GM12891 (cell line): Measurements from ENCODE around the gene EVA1A.

ENCODE experiments used
- DNase-seq: peaks from one replicate; pipeline ENCODE4 v3.0.0; 2011; ENCODE audit warnings: low spot score; ENCODE audit not compliant: insufficient read length
- FAIRE-seq: peaks from 2 replicates; lab custom pipeline; 2011; peaks lifted over from hg19 to GRCh38; lab: Jason Lieb, UNC
- PAX5 ChIP-seq: IDR thresholded peaks from 2 replicates; pipeline ENCODE4 v1.6.1; 2011; ENCODE audit warnings: low read length, moderate library complexity, mild to moderate bottlenecking; ENCODE audit not compliant: insufficient read depth, severe bottlenecking
- POLR2A ChIP-seq: IDR thresholded peaks from 2 replicates; pipeline ENCODE4 v1.6.1; 2011; ENCODE audit warnings: low read depth, low read length, control low read depth
- POLR2AphosphoS5 ChIP-seq: IDR thresholded peaks from 2 replicates; pipeline ENCODE4 v1.6.1; 2011; ENCODE audit warnings: low read depth, low read length, control low read depth
- POU2F2 ChIP-seq: IDR thresholded peaks from 2 replicates; pipeline ENCODE4 v1.6.1; 2011; ENCODE audit warnings: low read depth, mild to moderate bottlenecking, control low read depth, low read length, moderate library complexity
- SPI1 ChIP-seq: IDR thresholded peaks from 2 replicates; pipeline ENCODE4 v1.6.1; 2011; ENCODE audit warnings: low read depth, low read length, control low read depth
- TAF1 ChIP-seq: IDR thresholded peaks from 2 replicates; pipeline ENCODE4 v1.6.1; 2011; ENCODE audit warnings: low read depth, low read length, control low read depth

The EVA1A gene

GRCh38 chr2:75526842-75527241 is 33.9 kb downstream of the EVA1A start:
- DNase-seq, result no peak
- TF ChIP-seq PAX5, result no peak
- TF ChIP-seq SPI1, result no peak
- FAIRE-seq, result no peak

- TF ChIP-seq PAX5, result no peak
- TF ChIP-seq SPI1, result no peak
- TF ChIP-seq POLR2A, result no peak
- TF ChIP-seq TAF1, result no peak
- no peak for TF ChIP-seq POU2F2
- TF ChIP-seq POLR2AphosphoS5, result no peak
These were observed 35.1 kb downstream of the EVA1A start for GRCh38 chr2:75525434-75526310.

GRCh38 chr2:75524276-75524911 is 36.3 kb downstream of the EVA1A start:
- FAIRE-seq (no peak), DNase-seq (no peak)
- no peak for TF ChIP-seq POLR2AphosphoS5
- TF ChIP-seq SPI1, result no peak
- TF ChIP-seq POU2F2, result no peak
- no peak for TF ChIP-seq TAF1
- TF ChIP-seq POLR2A, result no peak
- no peak for TF ChIP-seq PAX5

More at GRCh38 chr2:75525434-75526310, 35.1 kb downstream of the EVA1A start:
- DNase-seq (no peak), FAIRE-seq (no peak)

- TF ChIP-seq SPI1 (no peak), POLR2AphosphoS5 (no peak), TAF1 (no peak), POLR2A (no peak), POU2F2 (no peak), PAX5 (no peak)
- FAIRE-seq, result no peak
- DNase-seq, result no peak
These were observed 37.1 kb downstream of the EVA1A start for GRCh38 chr2:75523313-75524275.

- DNase-seq, result no peak
- TF ChIP-seq POLR2A, result no peak
- no peak for TF ChIP-seq PAX5
- no peak for TF ChIP-seq SPI1
- no peak for TF ChIP-seq TAF1
- TF ChIP-seq POU2F2, result no peak
- TF ChIP-seq POLR2AphosphoS5, result no peak
- no peak for FAIRE-seq
These were observed 38.0 kb downstream of the EVA1A start for GRCh38 chr2:75522543-75523312.

GRCh38 chr2:75521225-75521872 is 39.4 kb downstream of the EVA1A start:
- TF ChIP-seq POU2F2 (no peak), TAF1 (no peak), POLR2AphosphoS5 (no peak), PAX5 (no peak), POLR2A (no peak), SPI1 (no peak)
- FAIRE-seq, result no peak
- DNase-seq, result no peak

GRCh38 chr2:75519843-75520242 is 40.9 kb downstream of the EVA1A start:
- DNase-seq, result no peak
- TF ChIP-seq PAX5 (no peak), POU2F2 (no peak), SPI1 (no peak), TAF1 (no peak), POLR2AphosphoS5 (no peak), POLR2A (no peak)
- FAIRE-seq, result no peak
